ENCODE measurements around the gene ADGRA3.

Gene ADGRA3

DNA sequence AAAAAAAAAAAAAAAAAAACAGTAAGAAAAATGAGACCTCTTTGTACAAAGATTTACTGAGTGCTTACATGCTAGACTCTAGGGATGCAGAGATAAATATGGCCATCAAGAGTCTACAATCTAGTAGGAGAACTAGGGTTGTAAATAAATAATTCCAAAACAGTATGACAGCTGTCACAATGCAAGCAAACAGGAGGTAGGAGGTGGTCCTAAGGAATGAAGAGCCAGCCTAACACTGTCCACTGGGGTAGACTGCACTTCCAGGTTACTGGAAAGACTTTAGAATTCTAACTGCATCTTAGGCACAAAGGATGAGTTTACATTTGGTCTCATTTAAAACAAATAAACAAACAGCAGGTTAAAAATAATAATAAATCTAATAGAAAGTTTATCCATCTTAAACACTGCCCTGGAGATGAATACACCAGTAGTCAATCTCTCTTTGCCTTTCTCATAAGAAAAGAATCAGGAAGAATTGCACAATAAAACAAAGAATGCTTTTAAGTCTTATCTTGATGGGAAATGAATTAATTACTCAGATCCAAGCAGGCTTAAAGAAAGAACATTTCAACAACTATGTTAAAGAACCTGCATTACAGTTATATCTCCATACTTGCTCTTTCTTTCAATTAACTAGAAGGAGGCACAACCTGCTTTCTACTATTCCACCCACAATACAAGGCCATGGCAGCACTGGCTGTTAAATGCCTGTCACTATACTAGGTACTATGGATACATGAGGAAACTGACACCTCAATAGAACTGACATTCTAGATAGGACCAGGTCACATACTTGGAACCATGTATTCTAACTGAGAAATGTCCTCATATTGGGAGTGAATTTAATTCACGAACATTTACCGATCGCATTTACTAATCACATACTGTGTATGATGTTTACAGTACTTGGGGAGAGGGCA, 12.7 kb downstream of the ADGRA3 start:
- in situ Hi-C loops (cut with HindIII; ENCODE audit: low pct_unique_long_range_greater_than_20kb, low sequenced_read_pairs) = no loop called here
- no peak for DNase-seq (ENCODE audit: low read depth in 1 of 2, low spot score in 1 of 2)
- no peak for TF ChIP-seq JUND (IDR thresholded peaks at IDR 0.05; ENCODE audit: low read depth)

DNA sequence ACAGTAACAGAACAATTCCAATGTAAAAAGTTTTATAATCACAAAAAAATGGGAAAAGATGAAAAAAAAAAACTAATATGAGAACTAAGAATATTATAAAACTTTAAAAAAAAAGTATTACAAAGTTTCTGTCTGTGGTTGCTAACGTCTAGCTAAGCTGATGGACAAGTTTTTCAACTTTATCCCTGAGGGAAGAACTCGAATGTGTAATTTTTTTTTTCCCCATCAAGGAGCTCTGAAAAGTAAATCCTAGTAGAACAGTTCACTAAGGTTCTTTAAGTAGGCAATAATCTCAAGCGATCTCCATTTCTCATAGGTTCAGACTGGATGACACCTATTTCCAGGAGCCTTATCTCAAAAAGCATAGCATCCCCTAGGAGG, 14.2 kb downstream of the ADGRA3 start:
- in situ Hi-C loops (cut with HindIII; ENCODE audit: low pct_unique_long_range_greater_than_20kb, low sequenced_read_pairs) = no loop called here
- peak in 1 of 2 experiments; percentile 7 for DNase-seq (ENCODE audit: low read depth in 1 of 2, low spot score in 1 of 2)
- no peak for TF ChIP-seq JUND (IDR thresholded peaks at IDR 0.05; ENCODE audit: low read depth)

DNA sequence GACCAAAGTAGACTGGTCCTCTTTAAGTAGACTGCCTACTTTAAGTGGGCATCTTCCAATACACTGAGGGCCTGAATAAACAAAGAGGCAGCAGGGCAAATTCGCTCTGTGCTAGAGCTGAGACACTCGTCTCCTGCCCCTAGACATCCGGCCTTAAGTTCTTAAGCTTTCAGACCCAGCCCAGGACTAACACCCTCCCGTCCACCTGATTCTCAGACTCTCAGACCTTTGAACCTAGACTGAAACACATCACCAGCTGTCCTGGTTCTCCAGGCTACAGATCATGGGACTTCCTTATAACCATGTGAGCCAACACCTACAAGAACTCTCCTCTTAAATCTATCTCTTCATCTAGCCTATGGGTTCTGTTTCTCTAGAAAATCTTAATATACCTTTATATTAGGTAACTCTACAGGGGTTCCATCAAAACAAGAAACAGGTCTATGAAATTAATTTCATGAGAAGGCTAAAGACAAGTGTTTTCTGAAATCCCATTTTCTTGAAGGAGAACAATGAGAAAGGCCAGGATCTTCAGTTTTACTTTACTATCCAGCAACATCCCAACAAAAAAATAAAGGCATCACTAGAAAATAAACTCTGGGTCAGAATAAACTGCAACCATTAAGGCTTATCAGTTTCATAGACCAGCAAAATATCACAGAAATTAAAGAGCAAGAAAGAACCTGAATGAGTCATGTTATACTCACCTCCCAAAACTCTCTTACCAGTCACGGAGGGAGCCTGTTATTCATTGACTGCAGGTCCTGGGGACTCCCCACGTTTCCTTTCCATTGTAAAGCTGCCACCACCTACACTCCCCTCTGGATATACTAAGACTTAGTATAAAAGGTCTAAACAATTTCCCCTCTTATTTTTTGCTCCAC, 14.8 kb downstream of the ADGRA3 start:
- in situ Hi-C loops (cut with HindIII; ENCODE audit: low pct_unique_long_range_greater_than_20kb, low sequenced_read_pairs) = no loop called here
- no peak for TF ChIP-seq JUND (IDR thresholded peaks at IDR 0.05; ENCODE audit: low read depth)
- DNase-seq (ENCODE audit: low read depth in 1 of 2, low spot score in 1 of 2) = no peak

DNA sequence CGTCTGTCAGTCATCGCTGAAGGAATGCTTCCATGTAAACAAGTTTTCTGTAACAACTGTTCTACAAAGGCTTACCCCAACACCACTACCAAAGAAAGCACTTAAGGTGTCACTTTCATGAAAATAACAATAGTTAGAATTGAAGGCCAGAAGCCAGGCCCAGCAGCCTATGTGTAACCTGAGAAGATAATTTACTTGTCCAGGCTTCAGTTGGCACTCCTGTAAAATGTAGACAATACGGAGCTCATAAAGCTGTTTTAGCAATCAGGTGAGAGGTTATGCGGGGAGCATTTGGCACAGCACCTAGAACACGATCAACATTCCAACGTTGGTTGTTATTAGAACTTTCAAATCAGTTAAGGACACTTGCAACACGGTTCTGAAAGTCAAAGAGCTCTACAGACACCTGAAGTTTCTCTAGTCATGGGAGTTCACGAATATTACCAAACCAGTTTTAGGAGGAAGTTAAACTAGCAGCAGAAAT, 15.7 kb downstream of the ADGRA3 start:
- DNase-seq (ENCODE audit: low read depth in 1 of 2, low spot score in 1 of 2) = peak in 1 of 2 experiments; percentile 43
- TF ChIP-seq JUND (IDR thresholded peaks at IDR 0.05; ENCODE audit: low read depth) = no peak
- in situ Hi-C loops (cut with HindIII; ENCODE audit: low pct_unique_long_range_greater_than_20kb, low sequenced_read_pairs) = no loop called here

DNA sequence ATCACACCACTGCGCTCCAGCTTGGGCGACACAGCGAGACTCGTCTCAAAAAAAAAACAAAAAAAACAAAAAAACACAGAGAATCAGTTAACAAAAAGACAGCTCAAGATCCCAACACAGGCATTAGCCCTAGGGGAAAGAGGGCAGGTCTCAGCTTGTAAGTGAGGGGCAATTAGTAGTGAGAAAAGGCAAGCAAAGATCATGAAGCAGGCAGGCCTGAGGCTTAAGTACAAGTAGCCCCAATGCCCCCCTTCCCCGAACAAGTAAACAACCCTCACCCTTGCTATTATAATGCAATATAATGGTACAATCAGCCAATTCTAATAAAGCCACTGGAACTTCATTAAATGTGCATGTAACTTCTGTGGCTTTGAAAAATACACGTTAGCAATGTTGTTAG, 17.0 kb downstream of the ADGRA3 start:
- DNase-seq (ENCODE audit: low read depth in 1 of 2, low spot score in 1 of 2) = no peak
- TF ChIP-seq JUND (IDR thresholded peaks at IDR 0.05; ENCODE audit: low read depth) = no peak
- in situ Hi-C loops (cut with HindIII; ENCODE audit: low pct_unique_long_range_greater_than_20kb, low sequenced_read_pairs) = no loop called here

DNA sequence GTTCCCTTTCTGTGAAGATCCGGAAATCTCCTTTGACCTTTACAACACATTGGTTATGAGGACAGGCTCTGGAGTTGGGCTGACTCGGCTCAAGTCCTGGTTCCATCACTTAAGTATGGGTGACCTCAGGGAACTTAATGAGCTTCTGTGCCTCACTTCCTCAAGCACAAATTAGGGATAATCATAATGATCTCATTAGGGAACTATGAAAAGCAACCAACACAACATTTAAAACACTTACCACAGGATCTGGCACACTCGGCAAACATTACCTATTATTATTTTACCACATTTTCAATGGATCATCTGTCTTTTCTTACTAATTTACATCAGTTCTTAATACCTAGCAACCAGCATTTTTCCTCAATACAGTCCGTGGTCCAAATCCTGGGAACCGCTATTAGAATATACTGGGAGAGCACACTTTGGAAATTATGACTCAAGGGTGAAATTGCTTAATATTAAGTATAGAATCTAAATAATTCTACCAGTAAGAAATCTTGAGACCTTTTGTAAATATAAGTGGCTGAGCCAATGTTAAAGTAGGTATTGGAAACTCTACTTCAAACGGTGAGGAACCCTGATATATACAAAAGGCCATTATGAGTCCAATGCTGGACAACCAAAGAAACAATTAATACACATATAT, 19.6 kb downstream of the ADGRA3 start:
- no peak for DNase-seq (ENCODE audit: low read depth in 1 of 2, low spot score in 1 of 2)
- TF ChIP-seq JUND (IDR thresholded peaks at IDR 0.05; ENCODE audit: low read depth) = no peak
- in situ Hi-C loops (cut with HindIII; ENCODE audit: low pct_unique_long_range_greater_than_20kb, low sequenced_read_pairs) = no loop called here

DNA sequence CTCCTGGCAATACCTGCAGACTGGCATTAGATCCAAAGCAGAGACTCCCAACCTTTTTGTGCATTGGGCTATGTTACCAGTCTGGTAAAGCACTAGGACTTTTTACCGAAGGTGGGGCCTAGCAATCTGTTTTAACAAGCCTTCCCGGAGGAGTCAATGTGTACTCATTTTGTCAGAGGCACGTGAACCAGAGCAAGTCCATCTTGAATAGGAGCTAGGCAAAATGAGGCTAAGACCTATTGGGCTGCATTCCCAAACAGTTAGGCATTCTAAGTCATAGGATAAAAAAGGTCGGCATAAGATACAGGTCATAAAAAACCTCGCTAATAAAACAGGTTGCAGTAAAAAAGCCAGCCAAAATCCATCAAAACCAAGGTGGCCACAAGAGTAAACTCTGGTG, 22.3 kb downstream of the ADGRA3 start:
- in situ Hi-C loops (cut with HindIII; ENCODE audit: low pct_unique_long_range_greater_than_20kb, low sequenced_read_pairs) = no loop called here
- DNase-seq (ENCODE audit: low read depth in 1 of 2, low spot score in 1 of 2) = no peak
- no peak for TF ChIP-seq JUND (IDR thresholded peaks at IDR 0.05; ENCODE audit: low read depth)

DNA sequence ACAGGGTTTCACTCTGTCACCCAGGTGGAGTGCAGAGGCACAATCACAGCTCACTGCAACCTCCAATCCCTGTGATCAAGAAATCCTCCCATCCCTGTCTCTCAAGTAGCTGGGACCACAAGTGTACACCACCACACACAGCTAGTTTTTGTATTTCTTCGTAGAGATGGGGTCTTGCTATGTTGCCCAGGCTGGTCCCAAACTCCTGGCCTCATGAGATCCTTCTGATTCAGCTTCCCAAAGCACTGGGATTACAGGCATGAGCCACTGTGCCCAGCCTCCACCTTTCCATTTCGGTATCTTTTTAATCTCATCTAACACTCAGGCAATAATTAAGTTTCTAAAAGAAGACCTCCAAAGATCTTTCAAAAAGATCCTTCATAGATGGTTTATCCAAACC, 22.9 kb downstream of the ADGRA3 start:
- no peak for DNase-seq (ENCODE audit: low read depth in 1 of 2, low spot score in 1 of 2)
- no peak for TF ChIP-seq JUND (IDR thresholded peaks at IDR 0.05; ENCODE audit: low read depth)

DNA sequence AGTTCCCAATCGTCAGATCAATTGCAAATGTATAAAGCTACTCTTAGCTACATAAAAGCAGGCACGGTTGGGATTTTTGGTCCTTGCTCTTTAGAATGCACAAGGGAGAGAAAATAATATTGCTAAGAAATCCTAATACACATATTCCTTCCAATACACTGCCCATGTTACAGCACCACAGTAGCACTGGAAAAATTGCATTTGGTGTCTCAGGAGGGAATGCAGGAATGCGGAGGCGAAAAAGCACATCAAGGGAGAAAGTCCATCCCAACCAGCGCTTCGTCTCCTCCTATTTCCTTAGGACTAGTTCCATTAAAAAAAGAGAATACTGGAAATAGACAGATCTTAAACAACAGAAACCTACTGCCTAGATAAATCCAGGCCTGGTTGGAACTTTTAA, 23.9 kb downstream of the ADGRA3 start:
- in situ Hi-C loops (cut with HindIII; ENCODE audit: low pct_unique_long_range_greater_than_20kb, low sequenced_read_pairs) = no loop called here
- no peak for DNase-seq (ENCODE audit: low read depth in 1 of 2, low spot score in 1 of 2)
- no peak for TF ChIP-seq JUND (IDR thresholded peaks at IDR 0.05; ENCODE audit: low read depth)

More for the DNA sequence above, 22.9 kb downstream of the ADGRA3 start:
- in situ Hi-C loops (cut with HindIII; ENCODE audit: low pct_unique_long_range_greater_than_20kb, low sequenced_read_pairs) = no loop called here

DNA sequence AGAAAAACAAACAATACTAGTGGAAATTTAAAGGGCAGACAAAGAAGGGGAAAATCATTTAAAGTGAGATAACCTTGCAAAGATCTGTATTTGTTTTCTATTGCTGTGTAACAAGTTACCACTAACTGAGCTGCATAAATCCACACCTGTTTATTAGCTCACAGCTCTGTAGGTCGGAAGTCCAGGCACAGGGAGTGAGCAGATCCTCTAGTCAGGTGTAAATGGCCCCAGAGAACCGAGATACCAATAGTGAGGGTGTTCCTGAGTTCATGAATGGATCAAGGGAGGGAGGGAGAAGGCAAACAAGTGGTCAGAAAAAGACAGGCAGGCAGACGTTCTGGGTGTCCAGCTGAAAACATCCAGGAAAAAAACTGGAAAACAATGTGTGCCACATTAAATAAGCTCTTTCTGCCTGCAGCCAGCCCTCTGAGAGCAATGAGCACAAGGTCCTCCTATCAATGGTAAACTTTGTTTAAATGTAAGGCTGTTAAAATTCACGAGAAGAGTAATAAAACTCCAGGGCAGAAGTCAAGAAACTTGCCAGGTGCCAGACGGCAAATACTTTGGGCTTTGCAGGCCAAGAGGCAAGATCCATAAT, 25.0 kb downstream of the ADGRA3 start:
- in situ Hi-C loops (cut with HindIII; ENCODE audit: low pct_unique_long_range_greater_than_20kb, low sequenced_read_pairs) = no loop called here
- DNase-seq (ENCODE audit: low read depth in 1 of 2, low spot score in 1 of 2) = no peak
- TF ChIP-seq JUND (IDR thresholded peaks at IDR 0.05; ENCODE audit: low read depth) = no peak

DNA sequence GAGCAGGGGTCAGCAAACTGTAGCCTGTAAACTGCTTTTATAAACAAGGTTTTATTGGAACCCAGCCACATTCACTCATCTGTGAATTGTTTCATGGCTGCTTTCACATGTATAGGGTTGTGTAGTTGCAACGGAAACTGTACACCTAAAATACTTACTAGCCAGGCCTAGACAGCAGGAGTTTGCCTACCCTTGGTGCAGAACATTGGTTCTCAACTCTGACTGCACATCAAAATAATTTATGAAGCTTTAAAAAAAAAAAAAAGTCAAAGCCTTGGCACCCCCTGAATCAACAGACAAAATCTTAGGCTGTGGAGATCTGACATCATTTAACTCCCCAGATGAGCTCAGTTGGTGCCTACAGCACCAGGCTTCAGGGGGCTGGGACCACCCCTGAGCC, 27.8 kb downstream of the ADGRA3 start:
- no peak for TF ChIP-seq JUND (IDR thresholded peaks at IDR 0.05; ENCODE audit: low read depth)
- in situ Hi-C loops (cut with HindIII; ENCODE audit: low pct_unique_long_range_greater_than_20kb, low sequenced_read_pairs) = no loop called here
- no peak for DNase-seq (ENCODE audit: low read depth in 1 of 2, low spot score in 1 of 2)

DNA sequence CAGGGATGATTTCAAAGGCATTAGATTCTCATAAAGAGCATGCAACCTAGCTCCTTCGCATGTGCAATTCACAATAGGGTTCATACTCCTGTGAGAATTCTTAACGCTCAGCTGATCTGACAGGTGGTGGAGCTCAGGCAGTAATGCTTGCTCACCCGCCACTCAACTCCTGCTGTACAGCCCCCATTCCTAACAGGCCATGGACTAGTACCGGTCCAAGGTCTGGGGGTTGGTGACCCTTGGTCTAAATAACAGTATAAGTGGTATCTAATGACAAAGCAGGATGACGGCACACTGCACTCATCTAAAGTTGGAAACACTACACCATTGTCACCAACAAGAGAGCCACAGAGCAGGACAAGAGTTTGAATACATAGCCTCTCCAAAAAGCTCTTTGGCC, 28.5 kb downstream of the ADGRA3 start:
- TF ChIP-seq JUND (IDR thresholded peaks at IDR 0.05; ENCODE audit: low read depth) = no peak
- in situ Hi-C loops (cut with HindIII; ENCODE audit: low pct_unique_long_range_greater_than_20kb, low sequenced_read_pairs) = no loop called here
- DNase-seq (ENCODE audit: low read depth in 1 of 2, low spot score in 1 of 2) = no peak
